ENCODE measurements around the gene TEX35.

Gene TEX35

DNA sequence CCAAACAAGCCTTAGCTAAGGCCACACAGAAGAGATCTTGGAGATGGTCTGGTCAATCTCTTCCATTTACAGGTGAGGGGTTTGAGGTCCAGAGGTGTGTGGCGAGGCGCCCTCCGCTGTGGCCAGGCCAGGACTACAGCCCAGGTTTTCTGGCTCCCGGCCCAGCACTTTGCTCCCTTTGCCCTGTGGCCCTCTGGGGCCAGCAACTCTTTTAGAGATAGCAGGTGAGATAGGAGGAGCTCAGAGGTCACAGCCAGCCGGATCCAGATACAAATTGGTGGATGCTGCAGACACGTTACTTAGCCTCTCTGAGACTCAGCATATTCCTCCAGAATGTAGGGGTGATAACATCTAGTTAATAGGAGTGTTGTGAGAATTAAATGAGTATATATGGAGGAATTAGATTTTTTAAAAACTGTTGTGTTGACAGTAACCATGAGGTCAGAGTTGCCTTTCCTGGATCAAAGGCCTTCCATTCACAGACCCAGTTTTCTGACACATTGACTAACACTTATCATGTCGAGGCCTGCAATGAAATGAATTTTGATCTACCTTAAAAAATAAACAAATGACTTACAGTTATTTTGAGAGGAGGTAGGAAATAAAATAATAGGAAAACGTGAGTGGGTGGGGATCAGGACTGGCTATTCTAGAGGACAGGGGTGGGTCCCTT lies 16.6 kb downstream of the TEX35 start:
- DNase-seq = peak; percentile 9 to 20
- Histone ChIP-seq H3K4me3 (no peak overlapping the region), H3K27me3 (peaks cover 0 to 9% of the 10 kb centered on the region in 2 donors), H3K4me1 (peaks cover 0 to 7% (median 4%) of the 10 kb centered on the region in 4 donors), H3K36me3 (no peaks in the 10 kb centered on the region), H3K9me3 (no peaks in the 10 kb centered on the region), H3K27ac (no peak overlapping the region)
- TF ChIP-seq, protein P1, sequence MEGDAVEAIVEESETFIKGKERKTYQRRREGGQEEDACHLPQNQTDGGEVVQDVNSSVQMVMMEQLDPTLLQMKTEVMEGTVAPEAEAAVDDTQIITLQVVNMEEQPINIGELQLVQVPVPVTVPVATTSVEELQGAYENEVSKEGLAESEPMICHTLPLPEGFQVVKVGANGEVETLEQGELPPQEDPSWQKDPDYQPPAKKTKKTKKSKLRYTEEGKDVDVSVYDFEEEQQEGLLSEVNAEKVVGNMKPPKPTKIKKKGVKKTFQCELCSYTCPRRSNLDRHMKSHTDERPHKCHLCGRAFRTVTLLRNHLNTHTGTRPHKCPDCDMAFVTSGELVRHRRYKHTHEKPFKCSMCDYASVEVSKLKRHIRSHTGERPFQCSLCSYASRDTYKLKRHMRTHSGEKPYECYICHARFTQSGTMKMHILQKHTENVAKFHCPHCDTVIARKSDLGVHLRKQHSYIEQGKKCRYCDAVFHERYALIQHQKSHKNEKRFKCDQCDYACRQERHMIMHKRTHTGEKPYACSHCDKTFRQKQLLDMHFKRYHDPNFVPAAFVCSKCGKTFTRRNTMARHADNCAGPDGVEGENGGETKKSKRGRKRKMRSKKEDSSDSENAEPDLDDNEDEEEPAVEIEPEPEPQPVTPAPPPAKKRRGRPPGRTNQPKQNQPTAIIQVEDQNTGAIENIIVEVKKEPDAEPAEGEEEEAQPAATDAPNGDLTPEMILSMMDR (IDR thresholded peaks at IDR 0.05) = no peak
- intact Hi-C loops (cut with DNase I; ENCODE audit: low total_unique reads) = no loop called here

DNA sequence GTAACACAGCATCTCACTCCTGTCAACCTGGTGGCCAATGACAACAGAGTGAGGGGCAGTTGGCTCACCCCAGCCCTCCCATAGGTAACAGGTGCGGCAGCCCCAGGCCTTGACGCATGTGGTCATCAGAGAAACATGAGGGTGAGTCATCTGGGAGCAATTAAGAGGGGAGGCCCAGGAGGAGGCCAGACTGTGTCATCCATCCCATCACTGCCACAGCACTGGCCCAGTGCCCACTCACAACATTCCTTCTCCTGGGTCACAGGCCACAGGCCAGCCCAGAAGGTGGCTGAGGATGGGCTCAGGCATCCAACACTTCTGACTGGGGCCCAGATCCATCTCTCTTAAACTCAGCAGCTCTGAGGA lies 17.1 kb downstream of the TEX35 start:
- Histone ChIP-seq H3K27ac (no peak overlapping the region), H3K4me1 (peaks cover 0 to 7% (median 4%) of the 10 kb centered on the region in 4 donors), H3K27me3 (peaks cover 0 to 9% of the 10 kb centered on the region in 2 donors), H3K36me3 (no peaks in the 10 kb centered on the region), H3K4me3 (no peak overlapping the region), H3K9me3 (no peaks in the 10 kb centered on the region)
- TF ChIP-seq, protein P1 (IDR thresholded peaks at IDR 0.05) = no peak
- intact Hi-C loops (cut with DNase I; ENCODE audit: low total_unique reads) = no loop called here
- peak in 1 of 2 donors; percentile 16 for DNase-seq

DNA sequence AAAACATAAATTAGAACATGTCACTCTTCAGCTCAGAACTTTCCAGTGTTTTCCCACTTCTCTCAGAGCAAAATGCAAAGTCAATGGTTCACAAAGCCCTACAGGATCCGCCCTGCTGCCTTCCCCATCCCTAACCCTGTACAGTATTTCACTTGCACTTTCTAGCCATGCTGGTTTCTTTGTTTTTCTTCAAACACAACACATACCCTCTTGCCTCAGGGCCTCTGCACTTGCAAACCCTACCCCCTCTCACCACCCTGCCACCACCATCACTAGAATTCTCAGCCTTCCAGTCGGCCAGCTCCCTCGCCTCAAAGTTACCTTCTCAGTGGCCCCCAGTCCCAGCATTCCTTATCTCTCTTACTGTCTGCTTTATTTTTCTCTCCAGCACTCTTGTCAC lies 17.6 kb downstream of the TEX35 start:
- intact Hi-C loops (cut with DNase I; ENCODE audit: low total_unique reads) = no loop called here
- Histone ChIP-seq H3K27ac (no peak overlapping the region), H3K36me3 (no peaks in the 10 kb centered on the region), H3K4me3 (no peak overlapping the region), H3K9me3 (no peaks in the 10 kb centered on the region), H3K4me1 (peaks cover 0 to 7% (median 4%) of the 10 kb centered on the region in 4 donors), H3K27me3 (peaks cover 0 to 9% of the 10 kb centered on the region in 2 donors)
- DNase-seq = peak in 1 of 2 donors; percentile 3
- TF ChIP-seq, protein P1 (IDR thresholded peaks at IDR 0.05) = no peak

- no peak overlapping the region for H3K4me3 ChIP-seq
- no peak for DNase-seq
- no peaks in the 10 kb centered on the region for H3K36me3 ChIP-seq
- no peaks in the 10 kb centered on the region for H3K9me3 ChIP-seq
- peaks cover 0 to 7% (median 4%) of the 10 kb centered on the region in 4 donors for H3K4me1 ChIP-seq
- TF ChIP-seq, protein P1 (IDR thresholded peaks at IDR 0.05) = no peak
- no peak overlapping the region for H3K27ac ChIP-seq
- intact Hi-C loops (cut with DNase I; ENCODE audit: low total_unique reads) = loop anchor here (2.0 kb wide), 1 partner anchor 221 kb away; no protein-coding TSS in a partner anchor
- H3K27me3 ChIP-seq = peaks cover 0 to 9% of the 10 kb centered on the region in 2 donors
Observed at GRCh38 chr1:178531887-178532286, 19.0 kb downstream of the TEX35 start.

GRCh38 chr1:178532392-178532791 lies 19.5 kb downstream of the TEX35 start:
- intact Hi-C loops (cut with DNase I; ENCODE audit: low total_unique reads) = loop anchor here (2.0 kb wide), 1 partner anchor 220 kb away; no protein-coding TSS in a partner anchor
- no peak overlapping the region for H3K4me3 ChIP-seq
- TF ChIP-seq, protein P1 (IDR thresholded peaks at IDR 0.05) = peak; percentile 80 to 88
- DNase-seq = peak; percentile 75 to 84
- H3K36me3 ChIP-seq = no peaks in the 10 kb centered on the region
- no peak overlapping the region for H3K27ac ChIP-seq
- no peaks in the 10 kb centered on the region for H3K9me3 ChIP-seq
- peaks cover 0 to 9% of the 10 kb centered on the region in 2 donors for H3K27me3 ChIP-seq
- H3K4me1 ChIP-seq = peaks cover 0 to 7% (median 4%) of the 10 kb centered on the region in 4 donors
